Measurements from ENCODE around the gene PRR22.
"Not testable (repeated sequence)": the region's sequence is repeated elsewhere in the genome, so short reads cannot be mapped to it uniquely, and the experiment has no call there.

The PRR22 gene

DNA sequence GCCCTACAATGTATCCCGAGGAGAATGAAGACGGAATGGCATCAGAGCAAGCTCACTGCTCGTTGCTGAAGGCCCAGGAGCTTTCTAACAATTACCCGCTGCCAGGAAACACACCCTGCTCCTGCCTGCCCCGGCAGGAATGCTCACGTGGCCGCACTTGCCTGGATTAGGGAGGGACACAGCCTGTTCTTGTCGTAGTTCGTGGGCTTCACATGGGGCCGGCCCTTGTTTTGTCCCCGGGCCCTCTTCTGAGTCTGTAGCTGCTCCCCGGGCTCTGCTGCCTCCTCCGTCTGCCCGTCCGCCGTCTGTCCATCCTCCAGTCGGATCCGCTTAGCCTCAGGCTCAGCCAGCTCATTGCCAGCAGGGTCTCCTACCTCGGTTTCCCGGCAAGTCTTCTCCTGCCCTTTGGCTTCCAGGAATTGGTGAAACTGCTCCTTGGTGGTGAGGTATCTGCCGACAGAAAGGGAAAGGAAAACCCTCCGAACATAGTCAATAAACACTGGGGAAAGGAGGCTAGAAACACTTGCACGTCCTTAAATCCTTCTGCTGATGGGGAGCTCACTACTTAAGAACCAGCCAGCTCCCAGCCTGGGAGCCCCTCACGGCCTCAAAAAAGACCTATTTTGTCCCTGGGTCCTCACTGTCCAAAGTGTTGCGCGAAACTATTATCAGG is 5.5 kb upstream of the PRR22 start:
- no peak for DNase-seq

DNA sequence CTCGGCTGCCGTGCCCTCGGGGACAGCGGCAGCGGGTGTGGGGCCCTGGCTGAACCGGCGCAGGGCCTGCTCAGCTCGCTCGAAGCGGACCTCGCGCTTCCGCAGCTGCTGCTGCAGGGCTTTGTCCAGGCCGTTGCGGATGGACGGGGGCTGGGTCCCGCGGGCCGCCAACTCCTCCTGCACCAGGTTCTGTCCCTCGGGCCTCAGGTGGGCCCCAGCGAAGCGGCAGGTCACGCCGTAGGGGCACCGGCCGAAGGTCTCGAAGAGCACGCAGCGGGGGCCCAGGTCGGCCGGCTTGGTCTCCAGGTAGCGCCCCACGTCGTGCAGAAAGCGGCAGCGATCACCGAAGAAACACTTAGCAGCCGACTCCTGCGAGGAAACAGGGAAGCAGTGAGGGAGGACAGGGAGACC is 4.8 kb upstream of the PRR22 start:
- no peak for DNase-seq

DNA sequence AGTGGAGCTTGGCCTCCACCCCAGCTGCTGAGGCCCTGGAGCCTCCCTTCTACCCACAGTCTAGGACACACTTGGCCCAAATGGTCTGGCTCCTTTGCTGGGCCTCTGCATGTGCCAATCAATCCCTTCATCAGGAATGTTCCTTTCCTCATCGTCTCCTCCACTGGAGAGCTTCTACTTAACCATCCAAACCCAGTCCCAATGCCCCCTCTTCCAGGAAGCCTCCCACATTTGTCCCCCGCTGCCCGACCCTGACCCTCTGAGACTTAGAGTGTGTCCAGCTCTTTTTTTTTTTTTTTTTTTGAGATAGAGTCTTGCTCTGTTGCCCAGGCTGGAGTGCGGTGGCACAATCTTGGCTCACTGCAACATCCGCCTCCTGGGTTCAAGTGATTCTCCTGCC is 3.9 kb upstream of the PRR22 start:
- DNase-seq: no peak

DNA sequence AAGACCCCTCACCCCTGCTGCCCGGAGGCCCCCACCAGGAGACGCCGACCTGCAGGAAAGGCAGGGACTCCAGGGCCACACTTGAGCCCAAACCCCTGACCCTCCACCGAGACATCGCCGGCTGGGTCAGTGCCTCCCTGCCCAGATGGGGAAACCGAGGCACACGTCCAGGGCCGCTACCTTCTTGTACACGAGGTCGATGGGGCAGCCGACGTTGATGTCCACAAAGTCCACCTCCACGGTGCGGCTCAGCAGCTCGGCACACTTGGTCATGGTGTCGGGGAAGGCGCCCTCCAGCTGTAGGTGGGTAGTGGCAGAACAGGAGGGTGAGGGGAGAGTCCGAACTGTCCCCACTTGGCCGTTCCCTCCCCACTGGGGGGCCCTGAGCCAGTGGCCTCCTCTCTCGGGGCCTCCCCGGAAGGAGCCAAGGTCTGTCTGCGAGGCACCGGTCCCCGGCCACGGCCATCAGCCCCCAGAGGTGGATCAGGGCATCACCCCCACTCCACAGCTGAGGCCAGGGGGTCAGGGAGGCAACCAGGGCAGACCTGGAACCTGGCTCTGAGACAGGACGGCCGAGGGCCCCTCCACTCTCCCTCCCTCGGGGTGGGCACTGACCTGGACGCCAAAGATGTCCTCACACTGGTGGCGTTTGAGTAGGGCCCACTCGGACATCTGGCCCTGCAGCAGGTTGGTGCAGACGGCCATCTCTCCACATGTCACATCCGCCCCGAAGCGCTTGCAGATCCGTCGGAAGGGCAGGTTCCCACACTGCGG is 3.0 kb upstream of the PRR22 start:
- DNase-seq: no peak

DNA sequence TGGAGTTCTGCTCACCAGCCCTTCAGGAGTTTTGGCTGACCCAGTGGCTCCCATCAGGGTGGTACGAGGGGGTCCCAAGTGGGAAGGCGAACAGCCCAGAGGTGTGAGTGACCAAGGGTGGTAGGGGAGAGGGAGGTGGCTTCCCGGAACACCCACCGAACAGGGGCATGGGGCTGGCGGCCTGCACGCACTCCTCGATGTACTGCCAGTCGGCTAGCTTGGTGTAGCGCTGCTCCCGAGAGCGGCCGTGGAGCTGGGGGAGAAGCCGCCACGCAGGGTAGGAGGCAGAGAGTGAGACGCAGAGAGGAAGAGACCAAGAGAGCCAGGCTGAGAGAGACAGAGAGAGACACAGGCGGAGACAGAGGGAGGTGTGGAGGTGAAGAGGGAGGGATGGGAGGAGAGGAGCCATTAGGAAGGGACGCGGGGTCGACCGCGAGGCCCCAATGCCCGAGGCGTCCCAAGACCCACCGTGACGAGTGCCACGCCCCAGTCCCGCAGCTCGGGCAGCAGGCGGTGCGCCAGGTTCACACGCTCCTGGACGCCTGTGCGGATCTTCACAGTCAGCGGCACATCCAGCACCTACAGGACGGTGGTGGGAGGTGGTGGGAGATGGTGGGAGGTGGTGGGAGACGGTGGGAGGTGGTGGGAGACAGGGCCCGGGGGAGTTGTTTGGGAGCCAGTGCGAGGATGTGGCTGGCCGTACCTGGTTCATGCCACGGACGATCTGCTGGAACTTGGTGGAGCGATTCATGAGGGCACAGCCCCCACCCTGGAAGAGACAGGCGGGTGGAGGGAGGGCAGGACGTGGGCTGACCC is 2.3 kb upstream of the PRR22 start:
- no peak for DNase-seq

DNA sequence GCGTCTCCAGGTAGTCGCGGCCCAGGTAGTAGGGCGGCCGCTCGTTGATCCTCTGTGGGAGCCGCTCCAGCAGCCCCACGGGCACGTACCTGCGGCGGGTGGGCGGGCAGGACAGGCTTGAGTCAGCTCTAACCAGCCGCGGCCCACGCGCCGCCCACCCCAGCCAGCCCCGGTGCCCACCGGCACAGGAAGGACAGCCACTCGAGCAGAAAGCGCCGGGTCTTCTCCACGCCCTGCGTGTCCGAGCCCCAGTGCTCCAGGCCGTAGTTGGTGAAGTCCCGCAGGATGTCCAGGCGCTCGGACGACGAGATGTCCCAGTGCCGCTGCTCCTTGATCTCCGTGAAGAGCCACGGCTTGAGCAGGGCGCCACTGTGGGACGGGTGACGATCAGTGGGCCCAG is 877 bp upstream of the PRR22 start:
- DNase-seq: no peak

DNA sequence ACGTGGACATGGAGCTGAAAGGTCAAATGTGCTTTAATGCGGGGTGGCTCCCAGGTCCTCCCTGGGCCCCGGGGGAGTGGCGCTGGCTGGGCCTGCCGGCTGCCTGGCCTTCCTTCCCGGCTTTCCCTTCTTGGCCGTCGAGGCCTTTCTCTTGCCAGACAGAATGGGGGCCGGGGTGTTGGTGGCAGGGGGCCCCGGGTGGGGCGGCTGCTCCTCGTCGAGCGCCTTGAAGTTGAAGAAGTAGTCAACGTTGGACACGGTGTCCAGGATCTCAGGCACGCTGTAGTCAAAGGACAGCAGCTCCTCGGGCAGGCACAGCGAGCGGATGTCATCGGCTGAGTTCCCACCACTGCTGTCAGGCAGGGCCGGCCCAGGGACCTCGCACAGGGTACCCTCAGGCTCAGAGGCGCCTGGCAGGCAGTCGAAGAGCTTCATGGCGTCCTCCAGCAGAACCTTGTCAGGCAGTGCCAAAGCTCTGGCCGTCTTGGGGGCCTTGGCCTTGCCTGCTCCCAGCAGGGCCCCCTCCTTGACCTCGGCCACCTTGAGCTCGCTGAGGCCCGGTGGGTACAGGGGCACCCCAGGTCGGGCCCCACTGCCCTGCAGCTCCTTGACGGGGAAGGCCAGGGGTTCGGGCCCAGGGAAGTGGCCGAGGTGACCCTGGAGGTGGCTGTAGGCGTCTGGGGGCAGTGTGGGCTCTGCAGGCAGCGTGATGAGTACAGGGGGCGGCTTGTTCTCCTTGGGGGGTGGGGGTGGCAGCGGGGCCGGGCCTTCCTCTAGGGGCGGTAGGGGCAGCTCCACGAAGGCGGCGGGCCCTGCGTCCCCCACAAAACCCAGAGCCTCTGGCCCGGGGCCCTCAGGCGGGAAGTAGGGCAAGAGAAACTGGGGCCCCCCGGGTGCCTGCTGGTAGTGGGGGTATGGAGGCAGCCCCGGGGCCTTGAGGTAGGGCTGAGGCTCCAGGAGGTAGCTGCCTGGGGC is 1.3 kb downstream of the PRR22 start:
- DNase-seq: no peak

DNA sequence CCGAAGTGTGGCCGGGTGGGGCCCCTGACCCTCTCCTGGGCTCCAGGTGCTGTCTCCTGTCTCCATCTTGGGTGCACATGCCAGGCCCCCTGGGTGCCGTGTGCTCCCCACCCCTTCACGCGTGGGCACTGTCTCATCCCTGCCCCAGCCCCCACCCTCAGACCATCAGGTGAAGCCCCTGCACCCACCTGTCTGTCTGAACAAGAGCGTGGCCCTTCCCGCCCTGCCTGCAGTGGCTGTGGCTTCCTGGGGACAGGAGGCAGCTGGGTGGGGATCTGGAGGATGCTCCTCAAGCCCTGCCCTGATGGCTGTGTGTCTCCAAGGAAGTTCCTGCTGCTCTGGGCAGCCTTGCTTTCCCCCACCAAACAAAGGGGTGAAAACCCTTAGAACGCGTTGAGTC is 2.2 kb downstream of the PRR22 start:
- no peak for DNase-seq

DNA sequence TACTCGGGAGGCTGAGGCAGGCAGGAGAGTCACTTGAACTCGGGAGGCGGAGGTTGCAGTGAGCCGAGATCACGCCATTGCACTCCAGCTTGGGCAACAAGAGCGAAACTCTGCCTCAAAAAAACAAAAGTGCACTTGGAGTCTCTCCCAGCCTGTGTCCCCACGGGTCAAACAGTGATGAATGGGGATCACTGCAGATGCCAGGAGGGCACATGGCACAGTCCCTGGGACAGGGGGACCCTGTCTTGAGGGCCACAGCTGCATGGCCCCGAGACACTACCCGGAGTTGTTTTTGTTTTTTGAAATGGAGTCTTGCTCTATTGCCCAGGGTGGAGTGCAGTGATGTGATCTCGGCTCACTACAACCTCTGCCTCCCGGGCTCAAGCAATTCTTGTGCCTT is 3.6 kb downstream of the PRR22 start:
- DNase-seq: not testable (repeated sequence)

DNA sequence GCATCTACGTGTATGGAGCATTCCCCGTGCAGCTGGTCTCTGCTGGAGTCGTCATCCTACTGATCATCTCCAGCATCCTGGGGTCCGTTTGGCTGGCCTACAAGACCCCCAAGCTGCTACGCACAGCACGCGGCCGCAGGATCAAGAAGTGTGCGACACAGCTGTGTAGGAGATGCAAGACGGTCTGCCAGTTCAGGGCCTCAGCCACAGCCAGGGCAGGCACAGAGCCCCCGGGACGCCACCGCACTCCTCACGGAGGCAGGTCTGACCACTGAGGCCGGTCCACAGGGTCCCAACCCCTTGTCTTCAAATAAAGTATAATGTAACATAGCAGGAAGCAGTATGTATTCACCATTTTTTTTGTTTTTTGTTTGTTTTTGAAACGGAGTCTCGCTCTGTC is 6.1 kb downstream of the PRR22 start:
- DNase-seq: no peak

DNA sequence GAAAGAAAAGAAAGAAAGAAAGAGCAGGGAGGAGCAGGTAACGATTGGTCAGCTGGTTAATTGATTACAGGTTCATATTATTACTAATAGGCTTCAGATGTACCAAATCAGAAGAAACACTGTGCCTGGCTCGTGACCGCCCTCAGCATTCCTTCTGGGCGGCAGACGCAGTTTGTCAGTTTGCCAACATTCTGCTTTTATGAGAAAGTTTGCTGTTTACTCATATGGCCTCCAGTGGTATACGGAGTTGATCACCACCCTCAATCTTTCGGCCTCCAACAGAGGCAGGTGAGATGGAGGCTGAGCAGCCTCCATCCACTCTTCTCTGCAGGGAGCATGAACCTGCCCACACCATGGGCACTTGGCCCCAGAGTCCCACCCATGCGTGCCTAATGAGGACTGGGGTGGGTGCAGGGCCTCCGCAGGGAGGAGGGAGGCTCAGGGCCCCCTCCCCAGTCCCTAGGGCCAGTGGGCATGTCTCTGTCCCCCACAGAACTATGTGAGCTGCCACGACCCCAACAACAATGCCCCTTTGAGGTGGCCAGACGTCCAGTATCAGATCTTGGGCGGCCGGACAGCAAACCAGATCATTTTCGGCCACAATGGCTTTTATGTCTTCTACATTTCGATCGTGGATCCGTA is 8.8 kb downstream of the PRR22 start:
- no peak for DNase-seq

DNA sequence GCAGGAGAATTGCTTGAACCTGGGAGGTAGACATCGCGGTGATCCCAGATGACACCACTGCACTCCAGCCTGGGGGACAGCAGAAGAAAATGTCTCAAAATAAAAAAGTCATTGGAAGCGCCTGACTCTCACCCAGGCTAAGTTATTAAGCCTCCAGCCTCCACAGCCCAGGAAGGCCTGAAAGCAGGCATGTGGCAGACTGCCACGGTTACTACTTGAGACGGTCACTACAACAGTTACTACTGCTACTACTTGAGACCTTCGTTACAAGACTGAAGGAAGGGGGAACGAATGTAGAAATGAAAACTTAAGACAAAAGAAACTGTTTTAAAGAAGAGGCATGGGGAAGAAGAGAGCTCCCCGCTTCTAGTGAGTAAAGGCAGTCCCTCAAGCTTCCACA is 9.6 kb downstream of the PRR22 start:
- DNase-seq: no peak

DNA sequence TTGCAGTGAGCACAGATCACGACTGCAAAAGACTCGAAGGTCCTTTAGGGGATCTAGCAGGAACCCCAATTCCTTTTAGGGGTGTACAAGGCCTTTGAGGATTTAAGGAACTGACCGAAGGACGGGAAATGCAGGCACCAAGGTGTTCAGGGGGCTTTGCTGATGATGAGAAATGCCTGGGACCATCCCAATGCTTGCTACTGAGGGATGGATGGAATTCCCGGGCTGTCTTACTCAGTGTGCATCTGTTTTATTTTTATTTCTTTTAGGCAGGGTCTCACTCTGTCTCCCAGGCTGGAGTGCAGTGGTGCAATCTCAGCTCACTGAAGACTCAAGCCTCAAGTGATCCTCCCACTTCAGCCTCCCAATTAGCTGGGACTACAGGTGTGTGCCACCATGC is 11.3 kb downstream of the PRR22 start:
- no peak for DNase-seq

DNA sequence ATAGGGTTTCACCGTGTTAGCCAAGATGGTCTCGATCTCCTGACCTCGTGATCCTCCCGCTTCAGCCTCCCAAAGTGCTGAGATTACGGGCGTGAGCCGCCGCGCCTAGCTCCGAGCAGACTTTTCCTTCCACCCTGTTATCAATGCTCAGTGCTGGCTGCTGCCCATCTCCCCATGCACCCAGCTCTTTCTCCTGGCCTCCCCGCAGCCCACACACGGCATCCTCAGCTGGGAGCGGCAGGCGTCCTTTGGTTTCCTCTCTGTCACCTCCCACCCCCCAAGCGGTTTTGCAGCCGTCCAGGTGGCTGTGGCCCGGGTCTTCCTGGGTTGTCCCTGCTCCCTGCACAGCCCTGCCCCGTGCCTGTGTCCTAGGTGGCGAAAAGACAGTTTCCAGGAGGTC is 12.1 kb downstream of the PRR22 start:
- DNase-seq: no peak

DNA sequence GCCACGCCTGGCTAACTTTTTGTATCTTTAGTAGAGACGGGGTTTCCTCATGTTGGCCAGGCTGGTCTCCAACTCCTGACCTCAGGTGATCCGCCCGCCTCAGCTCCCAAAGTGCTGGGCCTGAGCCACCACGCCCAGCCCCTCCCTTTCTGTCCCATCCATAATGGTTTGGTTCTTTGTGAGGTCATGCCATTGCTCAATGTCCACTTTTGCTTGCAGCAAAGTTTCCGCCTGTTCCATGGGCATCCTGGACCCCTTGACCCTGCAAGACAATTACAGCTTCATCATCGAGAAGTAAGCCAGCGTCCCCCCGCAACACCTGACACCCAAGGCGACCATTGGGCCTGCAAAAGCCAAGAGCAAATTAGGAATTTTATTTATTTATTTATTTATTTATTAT is 16.6 kb downstream of the PRR22 start:
- no peak for DNase-seq

DNA sequence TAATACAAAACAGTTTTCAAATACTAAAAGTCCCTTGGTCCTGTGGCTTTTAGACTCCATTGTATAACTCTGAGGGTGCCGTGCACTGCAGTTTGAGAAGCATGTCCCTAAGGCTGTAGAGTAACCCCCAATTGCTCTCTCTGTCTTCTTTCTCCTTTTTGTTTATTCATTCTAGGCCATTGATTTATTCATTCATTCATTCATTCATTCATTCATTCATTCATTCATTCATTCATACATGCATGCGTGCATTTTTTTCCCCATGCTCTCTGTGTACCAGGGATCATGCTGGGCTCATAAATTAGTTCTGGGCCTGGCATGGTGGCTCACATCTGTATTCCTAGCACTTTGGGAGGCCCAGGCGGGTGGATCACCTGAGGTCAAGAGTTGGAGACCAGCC is 19.3 kb downstream of the PRR22 start:
- DNase-seq: no peak

DNA sequence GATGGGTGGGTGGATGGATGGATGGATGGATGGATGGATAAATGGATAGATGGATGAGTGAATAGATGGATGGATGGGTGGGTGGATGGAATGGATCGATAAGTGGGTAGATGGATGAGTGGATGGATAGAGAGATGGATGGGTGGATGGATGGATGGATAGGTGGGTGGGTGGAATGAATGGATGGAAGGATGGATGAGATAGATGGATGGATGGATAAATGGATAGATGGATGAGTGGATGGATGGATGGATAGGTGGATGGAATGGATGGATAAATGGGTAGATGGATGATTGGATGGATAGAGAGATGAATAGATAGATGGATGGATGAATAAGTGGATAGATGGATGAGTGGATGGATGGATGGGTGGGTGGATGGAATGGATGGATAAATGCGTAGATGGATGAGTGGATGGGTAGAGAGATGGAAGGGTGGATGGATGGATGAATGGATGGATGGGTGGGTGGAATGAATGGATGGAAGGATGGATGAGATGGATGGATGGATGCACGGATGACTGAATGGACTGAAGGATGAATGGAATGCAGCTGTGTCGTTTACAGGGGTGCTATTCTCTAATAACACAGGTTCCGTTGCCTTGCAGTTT is 21.8 kb downstream of the PRR22 start:
- no peak for DNase-seq

DNA sequence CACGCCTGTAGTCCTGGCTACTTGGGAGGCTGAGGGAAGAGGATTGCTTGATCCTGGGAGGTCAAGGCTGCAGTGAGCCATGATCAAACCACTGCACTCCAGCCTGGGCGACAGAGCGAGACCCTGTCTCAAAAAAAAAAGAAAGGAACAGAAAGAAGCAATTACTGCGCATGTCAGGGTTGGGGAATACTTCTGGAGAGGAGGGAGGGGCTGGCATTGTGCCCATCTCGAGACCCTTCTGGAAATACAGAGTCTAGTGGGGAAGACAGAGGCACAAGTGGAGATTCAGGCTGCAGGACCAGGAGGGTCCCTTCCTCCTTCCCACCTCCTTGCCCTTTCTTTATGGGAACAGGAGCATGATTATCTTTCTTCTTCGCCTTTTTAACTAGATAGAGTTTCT is 30.8 kb downstream of the PRR22 start:
- DNase-seq: no peak

DNA sequence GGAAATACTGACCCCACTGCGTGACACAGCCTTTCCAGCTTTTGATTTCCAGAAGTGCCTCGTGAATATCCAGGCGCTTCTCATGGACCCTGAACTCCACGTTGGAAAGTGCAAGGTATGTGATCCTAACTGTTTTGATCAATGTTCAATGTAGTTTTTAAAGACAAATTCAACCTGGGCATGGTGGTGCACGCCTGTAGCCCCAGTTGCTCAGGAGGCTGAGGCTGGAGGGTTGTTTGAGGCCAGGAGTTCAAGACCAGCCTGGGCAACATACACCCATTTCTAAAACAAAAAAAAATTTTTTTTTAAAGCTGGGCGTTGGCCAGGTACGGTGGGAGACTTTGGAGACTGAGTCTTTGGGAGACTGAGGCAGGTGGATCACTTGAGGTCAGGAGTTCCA is 32.8 kb downstream of the PRR22 start:
- no peak for DNase-seq

DNA sequence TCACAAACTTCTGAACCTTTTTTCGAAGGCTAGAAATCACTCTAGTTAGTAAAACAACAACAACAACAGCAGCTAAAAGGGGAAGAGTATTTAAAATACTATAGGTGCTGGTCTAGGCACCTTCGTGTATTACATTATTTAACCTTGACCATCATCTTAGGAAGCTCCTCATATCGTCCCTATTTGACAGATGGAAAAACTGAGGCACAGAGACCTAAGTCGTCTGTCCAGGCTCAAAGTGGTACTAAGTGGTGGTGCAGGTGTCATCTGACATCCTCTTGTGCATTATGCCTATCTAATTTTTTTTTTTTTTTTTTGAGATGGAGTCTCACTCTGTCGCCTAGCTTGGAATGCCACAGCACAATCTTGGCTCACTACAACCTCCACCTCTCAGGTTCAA is 35.0 kb downstream of the PRR22 start:
- DNase-seq: no peak

DNA sequence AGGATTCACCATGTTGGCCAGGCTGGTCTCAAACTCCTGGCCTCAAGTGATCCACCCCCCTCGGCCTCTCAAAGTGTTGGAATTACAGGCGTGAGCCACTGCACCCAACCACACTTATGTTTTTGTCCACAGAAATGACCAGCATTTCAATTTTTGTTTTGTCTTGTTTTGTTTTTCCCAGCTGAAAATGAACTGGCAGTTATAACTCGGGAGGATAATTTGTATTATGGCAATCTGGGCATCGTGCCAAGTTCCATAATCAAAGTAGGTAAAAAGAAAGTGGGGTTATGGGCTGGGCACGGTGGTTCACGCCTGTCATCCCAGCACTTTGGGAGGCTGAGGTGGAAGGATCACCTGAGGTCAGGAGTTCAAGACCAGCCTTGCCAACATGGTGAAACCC is 35.6 kb downstream of the PRR22 start:
- not testable (repeated sequence) for DNase-seq

DNA sequence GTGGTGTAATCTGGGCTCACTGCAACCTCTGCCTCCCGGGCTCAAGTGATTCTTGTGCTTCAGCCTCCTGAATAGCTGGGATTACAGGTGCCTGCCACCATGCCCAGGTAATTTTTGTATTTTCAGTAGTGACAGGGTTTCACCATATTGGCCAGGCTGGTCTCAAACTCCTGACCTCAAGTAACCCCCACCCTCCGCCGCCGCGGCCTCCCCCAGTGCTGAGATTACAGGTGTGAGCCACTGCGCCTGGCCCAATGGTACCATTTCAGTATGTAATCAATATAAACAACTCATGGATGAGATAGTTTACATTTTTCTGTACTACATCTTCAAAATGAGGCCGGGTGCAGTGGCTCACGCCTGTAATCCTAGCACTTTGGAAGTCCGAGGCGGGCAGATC is 39.5 kb downstream of the PRR22 start:
- not testable (repeated sequence) for DNase-seq
